H1 (cell line): ENCODE results near the gene PTPRD. TPM values are rescaled to one million over a fixed set of nuclear protein-coding genes. Genes with fewer than 3 reads are reported as not detected.

ENCODE experiments used
- ASH2L ChIP-seq: fragments of 200-600, 300-600 bp; sonication (generic); IDR thresholded peaks from one replicate; pipeline ENCODE4 v1.7.1; 2017; ENCODE audit warnings: low read length
- CHD7 ChIP-seq: fragments of 300-600 bp; sonication (generic); IDR thresholded peaks from 2 replicates; pipeline ENCODE4 v1.7.1; 2012; ENCODE audit warnings: low read length, moderate library complexity, mild to moderate bottlenecking, inconsistent platforms; ENCODE audit not compliant: insufficient replicate concordance
- EP300 ChIP-seq, 2 experiments: IDR thresholded peaks; 1 replicate in 1 of 2; 2 replicates in 1 of 2; pipeline ENCODE4 v1.6.1; 2011 to 2012; ENCODE audit warnings: low read depth in 2 of 2, low read length in 2 of 2, mild to moderate bottlenecking in 2 of 2, borderline replicate concordance in 1 of 2, inconsistent platforms in 1 of 2, moderate library complexity in 1 of 2
- KDM5A ChIP-seq: fragments of 200-600 bp; IDR thresholded peaks from 2 replicates; pipeline ENCODE4 v1.7.1; 2012; ENCODE audit warnings: mild to moderate bottlenecking, low read length, inconsistent platforms, mixed read lengths
- NRF1 ChIP-seq: IDR thresholded peaks from 2 replicates; pipeline ENCODE4 v1.6.1; 2011; ENCODE audit warnings: mild to moderate bottlenecking, low read depth, low read length, improper control_type of control experiment
- POLR2A ChIP-seq, 2 experiments: IDR thresholded peaks; 1 replicate in 1 of 2; 2 replicates in 1 of 2; pipeline ENCODE4 v1.6.1; 2011; ENCODE audit warnings: low read depth in 2 of 2, low read length in 2 of 2, mild to moderate bottlenecking in 2 of 2; ENCODE audit errors: control extremely low read depth in 1 of 2
- TAF1 ChIP-seq: IDR thresholded peaks from 2 replicates; pipeline ENCODE4 v1.6.1; 2011; ENCODE audit warnings: mild to moderate bottlenecking, low read depth, low read length
- TCF12 ChIP-seq: IDR thresholded peaks from 2 replicates; pipeline ENCODE4 v1.6.1; 2011; ENCODE audit warnings: low read depth, mild to moderate bottlenecking, low read length
- ZNF274 ChIP-seq: IDR thresholded peaks from 2 replicates; pipeline ENCODE4 v1.7.0; 2012; ENCODE audit warnings: low read length, borderline replicate concordance; ENCODE audit errors: extremely low read depth
- polyA plus RNA-seq, 7 experiments: library from polyadenylated mRNA; depleted of rRNA in 3 of 7; stranded (reverse) in 5 of 7; unstranded in 2 of 7; fragments of >200 nt in 5 of 7; fragments of 200-250 nt in 2 of 7; gene quantifications; 1 replicate in 5 of 7; 2 replicates in 1 of 7; 4 replicates in 1 of 7; pipeline versions ENCODE4 v1.2.1 to v1.2.3, GENCODE V29; 2011 to 2013; ENCODE audit warnings: missing spikeins in 2 of 7, mixed read lengths in 2 of 7
- total RNA-seq: library from RNA; stranded (reverse); fragmentation: NEBNext Ultra II Directional; extraction: Animal tissue kit (Norgen Biotek cat#: 25700); gene quantifications from 2 replicates; pipeline ENCODE4 v1.2.1, GENCODE V29; 2021

The PTPRD gene
- total and polyA plus RNA-seq, 2 of the 8 experiments (the other 6 are each of a cell fraction or from before 2014, with no cell fraction given): 17.2 to 77.0 TPM

DNA sequence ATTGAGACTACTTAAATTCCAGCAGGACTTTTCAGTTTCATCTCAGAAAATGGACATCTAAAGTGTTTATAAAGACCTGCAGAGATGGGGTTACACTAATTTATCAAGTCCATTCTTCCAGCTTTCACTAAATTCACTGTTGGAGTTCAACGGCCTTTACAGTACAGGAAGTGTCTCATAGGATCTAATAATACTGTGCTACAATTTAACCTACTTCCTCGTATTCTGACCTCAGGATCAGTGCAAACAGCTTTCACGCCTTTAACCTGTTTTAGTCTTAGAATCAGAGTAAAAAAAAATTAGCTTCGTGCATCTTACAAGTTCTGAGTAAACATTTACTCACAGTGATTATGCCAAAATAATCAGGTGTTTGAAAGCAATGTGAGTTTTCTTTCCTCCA lies 2180.6 kb downstream of the PTPRD start (continued):
- TF ChIP-seq CHD7: no peak
- TF ChIP-seq NRF1: no peak
- no peak for TF ChIP-seq ZNF274
- no peak for TF ChIP-seq POLR2A (IDR thresholded peaks at IDR 0.05; ENCODE audit: control extremely low read depth in 1 of 2, low read depth in 2 of 2, low read length in 2 of 2)
- TF ChIP-seq TCF12: no peak
- no peak for TF ChIP-seq ASH2L
- no peak for TF ChIP-seq TAF1
- TF ChIP-seq EP300 (IDR thresholded peaks at IDR 0.05; ENCODE audit: borderline replicate concordance in 1 of 2, low read depth in 2 of 2, low read length in 2 of 2): no peak
- no peak for TF ChIP-seq KDM5A
